Neural cell (in vitro differentiated cells): ENCODE data around the gene SNAP25. TPM values are rescaled to one million over a fixed set of nuclear protein-coding genes. Genes with fewer than 3 reads are reported as not detected.

ENCODE experiments used
- H2AFZ ChIP-seq: fragments of 200-600, 300-800 bp; sonication (generic), shearing (Covaris generic); 2 replicates; pipeline ENCODE4 v1.6.0; 2014; ENCODE audit warnings: low read depth, mild to moderate bottlenecking, antibody characterized with exemption, low read length, moderate library complexity
- H3F3A ChIP-seq: fragments of 200-600 bp; shearing (Covaris generic); 2 replicates; pipeline ENCODE4 v1.6.1; 2016; ENCODE audit warnings: mild to moderate bottlenecking, moderate library complexity, mixed read lengths, antibody characterized with exemption, low read length; ENCODE audit not compliant: insufficient read depth, poor library complexity, severe bottlenecking
- H3K27ac ChIP-seq: fragments of 200-600, 300-800 bp; sonication (generic), shearing (Covaris generic); 2 replicates; pipeline ENCODE4 v1.5.1; 2014; ENCODE audit warnings: mild to moderate bottlenecking, low read length, moderate library complexity
- H3K27me3 ChIP-seq: fragments of 300-800, 200-600 bp; sonication (generic), shearing (Covaris generic); 2 replicates; pipeline ENCODE4 v1.6.0; 2014; ENCODE audit warnings: mild to moderate bottlenecking, low read depth, low read length, moderate library complexity; ENCODE audit not compliant: insufficient read depth
- H3K36me3 ChIP-seq: fragments of 300-800, 200-600 bp; sonication (generic), shearing (Covaris generic); 2 replicates; pipeline ENCODE4 v1.5.1; 2014; ENCODE audit warnings: mild to moderate bottlenecking, antibody characterized with exemption, low read length, moderate library complexity; ENCODE audit not compliant: insufficient read depth
- H3K4me2 ChIP-seq: fragments of 300-800, 200-600 bp; sonication (generic), shearing (Covaris generic); 2 replicates; pipeline ENCODE4 v1.6.0; 2014; ENCODE audit warnings: mild to moderate bottlenecking, low read length
- H3K4me3 ChIP-seq: fragments of 300-800, 200-600 bp; sonication (generic), shearing (Covaris generic); 2 replicates; pipeline ENCODE4 v1.5.1; 2014; ENCODE audit warnings: mild to moderate bottlenecking, low read length, moderate library complexity
- H3K79me2 ChIP-seq: fragments of 200-600 bp; shearing (Covaris generic); replicated peaks from 2 replicates; pipeline ENCODE4 v1.6.0; 2014; ENCODE audit warnings: mild to moderate bottlenecking, low read length, moderate library complexity; ENCODE audit not compliant: insufficient read depth
- H3K9ac ChIP-seq: fragments of 300-800, 200-600 bp; sonication (generic), shearing (Covaris generic); 2 replicates; pipeline ENCODE4 v1.6.1; 2016; ENCODE audit warnings: mild to moderate bottlenecking, low read length, mixed read lengths
- H3K9me2 ChIP-seq: fragments of 200-600 bp; shearing (Covaris generic); 2 replicates; pipeline ENCODE4 v1.6.1; 2016; ENCODE audit warnings: mild to moderate bottlenecking, low read length, mixed read lengths; ENCODE audit not compliant: insufficient read depth
- H3K9me3 ChIP-seq: fragments of 200-600, 300-800 bp; sonication (generic), shearing (Covaris generic); 2 replicates; pipeline ENCODE4 v1.6.1; 2016; ENCODE audit warnings: mild to moderate bottlenecking, mixed run types, low read length, moderate library complexity, mixed read lengths
- H4K20me1 ChIP-seq: fragments of 200-600 bp; shearing (Covaris generic); 2 replicates; pipeline ENCODE4 v1.6.1; 2016; ENCODE audit warnings: mild to moderate bottlenecking, mixed run types; ENCODE audit not compliant: insufficient read depth
- EP300 ChIP-seq: fragments of 450-650 bp; conservative IDR thresholded peaks from 2 replicates; pipeline ENCODE4 v1.6.1; 2014; ENCODE audit warnings: antibody characterized with exemption, mild to moderate bottlenecking, moderate library complexity; ENCODE audit not compliant: poor library complexity, severe bottlenecking
- EZH2 ChIP-seq: fragments of 200-600, 300-800 bp; shearing (Covaris generic), sonication (generic); IDR thresholded peaks from 2 replicates; pipeline ENCODE4 v1.6.1; 2014; ENCODE audit warnings: antibody characterized with exemption, low read length, borderline replicate concordance, mild to moderate bottlenecking; ENCODE audit not compliant: insufficient read depth, poor library complexity, severe bottlenecking
- MXI1 ChIP-seq: fragments of 450-650 bp; conservative IDR thresholded peaks from 2 replicates; pipeline ENCODE4 v1.6.1; 2014; ENCODE audit warnings: antibody characterized with exemption, mild to moderate bottlenecking; ENCODE audit not compliant: poor library complexity, severe bottlenecking
- RAD21 ChIP-seq: fragments of 450-650 bp; conservative IDR thresholded peaks from 2 replicates; pipeline ENCODE4 v1.6.1; 2014; ENCODE audit warnings: antibody characterized with exemption, mild to moderate bottlenecking, moderate library complexity
- SMC3 ChIP-seq: fragments of 450-650 bp; conservative IDR thresholded peaks from 2 replicates; pipeline ENCODE4 v1.6.1; 2014; ENCODE audit warnings: antibody characterized with exemption, mild to moderate bottlenecking, moderate library complexity; ENCODE audit not compliant: poor library complexity
- TAF1 ChIP-seq: IDR thresholded peaks from 2 replicates; pipeline ENCODE4 v1.6.1; 2012; ENCODE audit warnings: low read depth
- polyA plus RNA-seq: library from polyadenylated mRNA; depleted of rRNA; stranded (reverse); fragments of >200 nt; gene quantifications from 2 replicates; pipeline ENCODE4 v1.2.3, GENCODE V29; 2014
- TF ChIP-seq, protein P1 (sequence below): fragments of 450-650 bp; IDR thresholded peaks from 2 replicates; pipeline ENCODE4 v1.5.1; 2014; ENCODE audit warnings: antibody characterized with exemption, mild to moderate bottlenecking, moderate library complexity; ENCODE audit not compliant: poor library complexity, severe bottlenecking
- TF ChIP-seq, protein P2 (sequence below): IDR thresholded peaks from 2 replicates; pipeline ENCODE4 v1.6.1; 2012; ENCODE audit warnings: borderline replicate concordance

Gene SNAP25
- polyA plus RNA-seq, 1 donor from 2014 or later = 139 TPM

DNA sequence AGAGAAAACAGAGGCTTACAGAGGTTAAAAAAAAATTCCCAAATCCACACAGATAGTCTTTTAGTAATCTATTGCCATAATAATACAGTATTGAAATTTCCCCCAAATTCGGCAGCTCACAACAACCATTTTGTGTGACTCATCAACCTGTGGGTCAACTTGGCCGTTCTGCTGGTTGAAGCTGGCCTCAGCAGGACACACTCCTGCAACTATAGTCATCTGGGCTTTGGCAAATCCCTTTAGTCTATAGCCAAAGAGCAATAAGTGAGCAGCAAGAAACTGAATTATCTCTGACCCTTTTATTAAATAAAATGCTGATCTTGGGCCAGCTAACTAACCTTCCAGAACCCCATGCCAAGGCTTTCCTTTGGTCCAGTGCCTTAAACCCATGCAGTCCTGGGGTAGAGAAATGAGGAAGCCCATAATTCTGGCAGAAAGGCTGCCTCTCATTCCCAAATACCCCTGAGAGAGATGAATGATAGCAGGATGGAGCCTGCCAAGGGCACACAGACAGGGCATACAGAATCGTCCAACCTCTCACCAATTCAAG, 17.2 kb upstream of the SNAP25 start:
- Histone ChIP-seq H2AFZ (no peak overlapping the region), H3K9ac (no peak overlapping the region), H3K27me3 (no peaks in the 10 kb centered on the region), H3K4me2 (no peak overlapping the region), H3F3A (no peaks in the 10 kb centered on the region), H3K79me2 (no peaks in the 10 kb centered on the region), H3K4me3 (no peak overlapping the region), H4K20me1 (no peaks in the 10 kb centered on the region), H3K9me2 (no peaks in the 10 kb centered on the region), H3K27ac (no peak overlapping the region), H3K36me3 (no peaks in the 10 kb centered on the region), H3K9me3 (no peaks in the 10 kb centered on the region)
- TF ChIP-seq, protein P1, sequence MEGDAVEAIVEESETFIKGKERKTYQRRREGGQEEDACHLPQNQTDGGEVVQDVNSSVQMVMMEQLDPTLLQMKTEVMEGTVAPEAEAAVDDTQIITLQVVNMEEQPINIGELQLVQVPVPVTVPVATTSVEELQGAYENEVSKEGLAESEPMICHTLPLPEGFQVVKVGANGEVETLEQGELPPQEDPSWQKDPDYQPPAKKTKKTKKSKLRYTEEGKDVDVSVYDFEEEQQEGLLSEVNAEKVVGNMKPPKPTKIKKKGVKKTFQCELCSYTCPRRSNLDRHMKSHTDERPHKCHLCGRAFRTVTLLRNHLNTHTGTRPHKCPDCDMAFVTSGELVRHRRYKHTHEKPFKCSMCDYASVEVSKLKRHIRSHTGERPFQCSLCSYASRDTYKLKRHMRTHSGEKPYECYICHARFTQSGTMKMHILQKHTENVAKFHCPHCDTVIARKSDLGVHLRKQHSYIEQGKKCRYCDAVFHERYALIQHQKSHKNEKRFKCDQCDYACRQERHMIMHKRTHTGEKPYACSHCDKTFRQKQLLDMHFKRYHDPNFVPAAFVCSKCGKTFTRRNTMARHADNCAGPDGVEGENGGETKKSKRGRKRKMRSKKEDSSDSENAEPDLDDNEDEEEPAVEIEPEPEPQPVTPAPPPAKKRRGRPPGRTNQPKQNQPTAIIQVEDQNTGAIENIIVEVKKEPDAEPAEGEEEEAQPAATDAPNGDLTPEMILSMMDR = no peak
- TF ChIP-seq SMC3 (no peak), MXI1 (no peak), TAF1 (no peak), RAD21 (no peak), EP300 (no peak), EZH2 (no peak)
- TF ChIP-seq, protein P2, sequence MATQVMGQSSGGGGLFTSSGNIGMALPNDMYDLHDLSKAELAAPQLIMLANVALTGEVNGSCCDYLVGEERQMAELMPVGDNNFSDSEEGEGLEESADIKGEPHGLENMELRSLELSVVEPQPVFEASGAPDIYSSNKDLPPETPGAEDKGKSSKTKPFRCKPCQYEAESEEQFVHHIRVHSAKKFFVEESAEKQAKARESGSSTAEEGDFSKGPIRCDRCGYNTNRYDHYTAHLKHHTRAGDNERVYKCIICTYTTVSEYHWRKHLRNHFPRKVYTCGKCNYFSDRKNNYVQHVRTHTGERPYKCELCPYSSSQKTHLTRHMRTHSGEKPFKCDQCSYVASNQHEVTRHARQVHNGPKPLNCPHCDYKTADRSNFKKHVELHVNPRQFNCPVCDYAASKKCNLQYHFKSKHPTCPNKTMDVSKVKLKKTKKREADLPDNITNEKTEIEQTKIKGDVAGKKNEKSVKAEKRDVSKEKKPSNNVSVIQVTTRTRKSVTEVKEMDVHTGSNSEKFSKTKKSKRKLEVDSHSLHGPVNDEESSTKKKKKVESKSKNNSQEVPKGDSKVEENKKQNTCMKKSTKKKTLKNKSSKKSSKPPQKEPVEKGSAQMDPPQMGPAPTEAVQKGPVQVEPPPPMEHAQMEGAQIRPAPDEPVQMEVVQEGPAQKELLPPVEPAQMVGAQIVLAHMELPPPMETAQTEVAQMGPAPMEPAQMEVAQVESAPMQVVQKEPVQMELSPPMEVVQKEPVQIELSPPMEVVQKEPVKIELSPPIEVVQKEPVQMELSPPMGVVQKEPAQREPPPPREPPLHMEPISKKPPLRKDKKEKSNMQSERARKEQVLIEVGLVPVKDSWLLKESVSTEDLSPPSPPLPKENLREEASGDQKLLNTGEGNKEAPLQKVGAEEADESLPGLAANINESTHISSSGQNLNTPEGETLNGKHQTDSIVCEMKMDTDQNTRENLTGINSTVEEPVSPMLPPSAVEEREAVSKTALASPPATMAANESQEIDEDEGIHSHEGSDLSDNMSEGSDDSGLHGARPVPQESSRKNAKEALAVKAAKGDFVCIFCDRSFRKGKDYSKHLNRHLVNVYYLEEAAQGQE = no peak

DNA sequence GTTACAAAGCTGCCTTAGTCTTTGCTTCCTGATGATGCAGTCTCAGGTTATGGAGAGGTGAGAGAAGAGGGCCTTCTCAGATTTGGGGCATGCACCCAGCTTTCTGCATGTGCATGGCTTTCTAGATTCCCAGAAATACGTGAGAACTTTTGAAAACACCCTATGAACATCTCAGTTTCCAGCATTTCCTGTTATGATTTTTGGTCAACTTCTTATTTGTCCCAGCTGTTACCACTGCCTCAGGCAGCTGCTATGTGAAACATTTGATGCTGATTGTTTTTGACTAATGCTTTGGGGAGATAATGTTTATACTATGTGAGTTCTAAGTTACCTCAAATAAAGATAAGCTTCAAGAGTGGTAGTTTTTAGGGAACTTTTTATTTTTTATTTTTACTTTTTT, 9.5 kb upstream of the SNAP25 start:
- Histone ChIP-seq H3K79me2 (no peaks in the 10 kb centered on the region), H4K20me1 (no peaks in the 10 kb centered on the region), H2AFZ (no peak overlapping the region), H3F3A (no peaks in the 10 kb centered on the region), H3K9me2 (no peaks in the 10 kb centered on the region), H3K4me3 (no peak overlapping the region), H3K27me3 (no peaks in the 10 kb centered on the region), H3K9ac (no peak overlapping the region), H3K36me3 (no peaks in the 10 kb centered on the region), H3K9me3 (no peaks in the 10 kb centered on the region), H3K4me2 (no peak overlapping the region), H3K27ac (no peak overlapping the region)
- TF ChIP-seq, protein P2 = no peak
- TF ChIP-seq EZH2 = no peak
